Activated naive CD4-positive, alpha-beta T cell treated with anti-CD3 and anti-CD28 coated beads, Interleukin-2, amount 10 ng/mL, durations not matched to agents 7 days and 5 days (primary cell): ENCODE results near the gene FLVCR2.
"Not testable (repeated sequence)": the region's sequence is repeated elsewhere in the genome, so short reads cannot be mapped to it uniquely, and the experiment has no call there.

ENCODE experiments used
- CTCF ChIA-PET: fragments of 350-600 bp; sonication (Branson Sonifier 250); formaldehyde crosslinking; loops from one replicate; lab custom pipeline; 2021; ENCODE audit warnings: antibody characterized with exemption; lab: Charles Lee
- DNase-seq: peaks from one replicate; pipeline ENCODE4 v3.0.0-alpha.2; 2020
- H3K27ac Mint-ChIP-seq: one replicate; pipeline ENCODE4 v1.8.0; 2021; ENCODE audit warnings: mild to moderate bottlenecking, moderate library complexity, mixed read lengths
- H3K27me3 Mint-ChIP-seq: one replicate; pipeline ENCODE4 v1.8.0; 2021; ENCODE audit warnings: mild to moderate bottlenecking, mixed read lengths
- H3K36me3 Mint-ChIP-seq: one replicate; pipeline ENCODE4 v1.8.0; 2021; ENCODE audit warnings: mixed read lengths
- H3K4me1 Mint-ChIP-seq: one replicate; pipeline ENCODE4 v1.8.0; 2021; ENCODE audit warnings: mixed read lengths
- H3K4me3 Mint-ChIP-seq: one replicate; pipeline ENCODE4 v1.8.0; 2021; ENCODE audit warnings: mild to moderate bottlenecking, moderate library complexity, mixed read lengths
- H3K9me3 Mint-ChIP-seq: one replicate; pipeline ENCODE4 v1.8.0; 2021; ENCODE audit warnings: mixed read lengths

The FLVCR2 gene

GRCh38 chr14:75690010-75690409, 111.6 kb downstream of the FLVCR2 start:
- Mint-ChIP-seq H3K36me3 (peaks cover 29% of the 10 kb centered on the region), H3K27me3 (no peaks in the 10 kb centered on the region), H3K4me1 (no peaks in the 10 kb centered on the region), H3K9me3 (peaks cover 3% of the 10 kb centered on the region), H3K4me3 (no peak overlapping the region), H3K27ac (no peak overlapping the region)
- DNase-seq: no peak
- CTCF ChIA-PET: no interaction called here

GRCh38 chr14:75695025-75695424, 116.6 kb downstream of the FLVCR2 start:
- H3K27me3 Mint-ChIP-seq, H3K4me1 Mint-ChIP-seq, H3K27ac Mint-ChIP-seq, CTCF ChIA-PET, DNase-seq, H3K4me3 Mint-ChIP-seq, H3K9me3 Mint-ChIP-seq: not testable (repeated sequence)
- peaks cover 46% of the 10 kb centered on the region for H3K36me3 Mint-ChIP-seq

- H3K4me3 Mint-ChIP-seq: no peak overlapping the region
Measured at GRCh38 chr14:75697386-75697785, 119.0 kb downstream of the FLVCR2 start.

More at GRCh38 chr14:75697386-75697785, 119.0 kb downstream of the FLVCR2 start:
- CTCF ChIA-PET: interaction anchor here (2.5 kb wide), 1 partner anchor 11 kb away, joined by 8 read pairs; no protein-coding TSS in a partner anchor
- Mint-ChIP-seq H3K4me1 (no peaks in the 10 kb centered on the region), H3K36me3 (peaks cover 43% of the 10 kb centered on the region), H3K9me3 (peaks cover 7% of the 10 kb centered on the region), H3K27me3 (no peaks in the 10 kb centered on the region), H3K27ac (no peak overlapping the region)
- DNase-seq: no peak
